K562 (cell line): ENCODE measurements around the gene MPV17L. TPM values are rescaled to one million over a fixed set of nuclear protein-coding genes. Genes with fewer than 3 reads are reported as not detected.

ENCODE experiments used
- ATAC-seq: fragments of 200-7000 bp; cut with Tn5 transposase; 3 replicates; pipeline ENCODE4 v1.9.1; 2020; ENCODE audit warnings: moderate library complexity
- BruUV-seq: library from RNA; stranded (reverse); fragments of 400-500 nt; replicated peaks from 2 replicates; lab custom pipeline; 2021; lab: Mats Ljungman, UMichigan
- CTCF ChIA-PET: fragments of 300-600 bp; formaldehyde crosslinking; extraction: SDS; loops from one replicate; lab custom pipeline; 2021; ENCODE audit warnings: low intra/inter-chr PET ratio; lab: Yijun Ruan, JAX
- POLR2A ChIA-PET: fragments of 300-600, 350-650 bp; sonication (Branson Sonifier 250); formaldehyde crosslinking; extraction: SDS; loops from one replicate; lab custom pipeline; 2021; ENCODE audit warnings: antibody characterized with exemption, inconsistent platforms; lab: Yijun Ruan, JAX
- DNase-seq, 4 experiments: peaks; one replicate each; pipeline versions ENCODE4 v3.0.0 to v3.0.0-alpha.2; 2011 to 2018; ENCODE audit warnings: low spot score in 3 of 4, mixed read lengths in 3 of 4; ENCODE audit errors: extremely low read depth in 1 of 4
- FAIRE-seq: peaks from 2 replicates; lab custom pipeline; 2011; peaks lifted over from hg19 to GRCh38; lab: Jason Lieb, UNC
- H2AFZ ChIP-seq: 2 replicates; pipeline ENCODE4 v1.6.0; 2011; ENCODE audit warnings: low read depth, low read length, control low read depth, inconsistent platforms
- H3K27ac ChIP-seq: fragments of 200-600 bp; 3 replicates; pipeline ENCODE4 v1.8.0; 2011; ENCODE audit warnings: low read depth, mild to moderate bottlenecking, control low read depth, inconsistent platforms, low read length, moderate library complexity, mixed read lengths; ENCODE audit errors: extremely low read depth
- H3K27me3 ChIP-seq, 2 experiments: fragments of 300-600 bp in 1 of 2; 2 replicates in 1 of 2; 3 replicates in 1 of 2; pipeline versions ENCODE4 v1.6.0 to v1.8.0; 2011; ENCODE audit warnings: inconsistent platforms in 2 of 2, low read length in 2 of 2, mild to moderate bottlenecking in 1 of 2, mixed read lengths in 1 of 2, moderate library complexity in 1 of 2; ENCODE audit not compliant: control insufficient read depth in 2 of 2, insufficient read depth in 2 of 2
- H3K36me3 ChIP-seq: fragments of 300-600 bp; 3 replicates; pipeline ENCODE4 v1.8.0; 2011; ENCODE audit warnings: mild to moderate bottlenecking, low read length, inconsistent platforms; ENCODE audit not compliant: control insufficient read depth, insufficient read depth
- H3K4me1 ChIP-seq, 2 experiments: fragments of 200-600 bp in 1 of 2; replicated peaks in 1 of 2; 2 replicates in 1 of 2; 3 replicates in 1 of 2; pipeline versions ENCODE4 v1.5.1 to v1.8.0; 2011; ENCODE audit warnings: inconsistent platforms in 2 of 2, low read length in 2 of 2, mild to moderate bottlenecking in 1 of 2, mixed read lengths in 1 of 2, moderate library complexity in 1 of 2; ENCODE audit not compliant: control insufficient read depth in 2 of 2, insufficient read depth in 2 of 2
- H3K4me2 ChIP-seq: 2 replicates; pipeline ENCODE4 v1.6.1; 2011; ENCODE audit warnings: low read length, control low read depth, inconsistent platforms, mixed read lengths; ENCODE audit not compliant: insufficient read depth
- H3K4me3 ChIP-seq: fragments of 200-600 bp; sonication (generic), shearing (Covaris generic); 2 replicates; pipeline ENCODE4 v1.5.1; 2016; ENCODE audit warnings: control low read depth, inconsistent platforms
- H3K79me2 ChIP-seq: fragments of 200-600 bp; 3 replicates; pipeline ENCODE4 v1.8.0; 2011; ENCODE audit warnings: low read length, inconsistent platforms; ENCODE audit not compliant: control insufficient read depth, insufficient read depth
- H3K9ac ChIP-seq, 2 experiments: 2 replicates each; pipeline versions ENCODE4 v1.6.0 to v1.6.1; 2011; ENCODE audit warnings: low read depth in 2 of 2, low read length in 2 of 2, control low read depth in 1 of 2, inconsistent platforms in 1 of 2, mild to moderate bottlenecking in 1 of 2, mixed read lengths in 1 of 2; ENCODE audit not compliant: insufficient read depth in 1 of 2
- H3K9me1 ChIP-seq: one replicate; pipeline ENCODE4 v1.6.0; 2011; ENCODE audit warnings: inconsistent platforms, mild to moderate bottlenecking, low read length, moderate library complexity; ENCODE audit not compliant: control insufficient read depth, insufficient read depth
- H3K9me3 ChIP-seq: replicated peaks from 2 replicates; pipeline ENCODE4 v1.5.1; 2011; ENCODE audit warnings: low read depth, low read length, inconsistent platforms; ENCODE audit not compliant: control insufficient read depth, insufficient read depth
- H4K20me1 ChIP-seq: replicated peaks from 2 replicates; pipeline ENCODE4 v1.6.1; 2011; ENCODE audit warnings: low read length, inconsistent platforms, mixed read lengths; ENCODE audit not compliant: control insufficient read depth, insufficient read depth
- CBFA2T2 ChIP-seq: fragments of 450-650 bp; conservative IDR thresholded peaks from 2 replicates; pipeline ENCODE4 v1.6.1; 2017; ENCODE audit warnings: mild to moderate bottlenecking
- FOXA3 ChIP-seq, 2 experiments: fragments of 450-650 bp in 1 of 2; sonication (generic) in 1 of 2; formaldehyde crosslinking; IDR thresholded peaks in 1 of 2; conservative IDR thresholded peaks in 1 of 2; 2 replicates each; pipeline versions ENCODE4 v1.4.0 to v1.8.0; 2020 to 2022; ENCODE audit warnings: mild to moderate bottlenecking in 2 of 2, missing genetic modification reagents in 1 of 2
- GTF2A2 ChIP-seq: IDR thresholded peaks from 2 replicates; pipeline ENCODE4 v1.6.1; 2016; ENCODE audit warnings: mild to moderate bottlenecking, missing genetic modification characterization, missing compliant biosample characterization
- HMG20B ChIP-seq: fragments of 250-450 bp; sonication (Bioruptor Pico); IDR thresholded peaks from 2 replicates; pipeline ENCODE4 v1.5.0; 2021; ENCODE audit warnings: mild to moderate bottlenecking
- NR2C1 ChIP-seq, 2 experiments: fragments of 450-650 bp; IDR thresholded peaks; 2 replicates each; pipeline ENCODE4 v1.6.1; 2017; ENCODE audit warnings: mild to moderate bottlenecking in 2 of 2, antibody characterized with exemption in 1 of 2, inconsistent platforms in 1 of 2, missing compliant biosample characterization in 1 of 2, missing genetic modification characterization in 1 of 2
- PHF21A ChIP-seq: fragments of 450-650 bp; IDR thresholded peaks from 2 replicates; pipeline ENCODE4 v1.6.1; 2017; ENCODE audit warnings: low read depth, borderline replicate concordance
- POU5F1 ChIP-seq: fragments of 150-350 bp; IDR thresholded peaks from 2 replicates; pipeline ENCODE4 v1.6.1; 2014; ENCODE audit warnings: borderline replicate concordance, low read length, low read depth, mild to moderate bottlenecking; ENCODE audit not compliant: partially characterized antibody
- SRSF9 ChIP-seq: fragments of 200-400 bp; formaldehyde crosslinking; IDR thresholded peaks from 2 replicates; pipeline ENCODE4 v1.6.1; 2017; ENCODE audit warnings: low read depth, low read length, borderline replicate concordance
- ZFP30 ChIP-seq: fragments of 250-450 bp; sonication (Bioruptor Pico); IDR thresholded peaks from 2 replicates; pipeline ENCODE4 v1.8.0; 2022; ENCODE audit warnings: moderate library complexity, mild to moderate bottlenecking, inconsistent platforms, borderline replicate concordance
- ZKSCAN8 ChIP-seq: fragments of 200-800 bp; sonication (Bioruptor generic); IDR thresholded peaks from 2 replicates; pipeline ENCODE4 v1.6.1; 2016; ENCODE audit warnings: missing genetic modification characterization, missing compliant biosample characterization
- WGBS: fragments of 100-300 bp; shearing (Covaris generic); methylation state at CpG from one replicate; pipeline ENCODE4 v1.1.6; 2016; ENCODE audit warnings: low coverage, mixed read lengths; ENCODE audit not compliant: insufficient coverage; ENCODE audit errors: missing lambda C conversion rate; 5-methylcytosine and 5-hydroxymethylcytosine counted together
- in situ Hi-C: fragments of 300-500 bp; cut with MboI; formaldehyde crosslinking; loops from 4 replicates; pipeline ENCODE4 v1.15.0; 2018; ENCODE audit warnings: inconsistent platforms, mixed read lengths
- intact Hi-C: fragments of 100-400 bp; cut with micrococcal nuclease; formaldehyde crosslinking; loops from 2 replicates; pipeline ENCODE4 v1.14.2; 2022
- polyA plus RNA-seq, 8 experiments: library from polyadenylated mRNA; depleted of rRNA in 4 of 8; stranded (reverse) in 5 of 8; unstranded in 3 of 8; fragments of >200 nt; fragmentation: Nextera tagmentation in 2 of 8; fragmentation: Illumina TruSeq in 1 of 8; extraction: Ambion mirVana in 2 of 8; extraction: Trizol in 1 of 8; gene quantifications; 2 replicates each; pipeline versions ENCODE4 v1.2.1 to v1.2.3, GENCODE V29; 2011 to 2014; ENCODE audit warnings: inconsistent platforms in 1 of 8, missing spikeins in 1 of 8
- total RNA-seq, 7 experiments: library from RNA; depleted of rRNA in 6 of 7; stranded (reverse); fragments of >200 nt in 6 of 7; fragmentation: Illumina TruSeq in 2 of 7; extraction: Trizol in 2 of 7; gene quantifications; 2 replicates each; pipeline versions ENCODE4 v1.2.1 to v1.2.3, GENCODE V29; 2011 to 2021; ENCODE audit warnings: low replicate concordance in 1 of 7

The MPV17L gene
- total and polyA plus RNA-seq, 9 of the 15 experiments (the other 6 are each of a cell fraction or from before 2014, with no cell fraction given): not detected

DNA sequence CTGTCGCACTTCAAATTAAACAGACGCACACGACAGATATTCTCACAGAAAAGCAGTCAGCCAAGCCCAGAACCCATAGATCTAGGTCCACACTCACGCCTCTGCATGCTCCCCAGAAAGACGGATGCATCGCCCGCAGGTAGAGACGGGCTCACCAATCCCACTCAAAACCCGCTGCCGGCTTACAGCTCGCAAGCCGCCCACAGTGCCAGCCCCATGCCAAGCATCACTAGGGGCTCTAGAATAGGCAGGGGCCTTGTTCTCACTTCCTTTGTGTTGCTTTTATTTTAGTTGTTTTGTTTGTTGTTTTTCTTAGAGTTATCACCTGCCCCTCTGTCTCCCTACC is 38.5 kb downstream of the MPV17L start:
- Histone ChIP-seq H3K4me2 (no peak overlapping the region), H4K20me1 (no peaks in the 10 kb centered on the region), H3K79me2 (no peaks in the 10 kb centered on the region), H3K27ac (no peak overlapping the region), H3K4me1 (peaks cover 0 to 13% of the 10 kb centered on the region in 2 experiments; a peak in 2 of 5 replicates), H3K9me3 (no peaks in the 10 kb centered on the region), H2AFZ (no peak overlapping the region), H3K27me3 (peaks cover 8 to 23% of the 10 kb centered on the region in 2 experiments; a peak in 3 of 5 replicates), H3K9me1 (no peaks in the 10 kb centered on the region), H3K36me3 (no peaks in the 10 kb centered on the region), H3K9ac (no peak overlapping the region), H3K4me3 (no peak overlapping the region)
- DNase-seq: no peak
- no peak for ATAC-seq
- BruUV-seq: no TSS peak
- in situ Hi-C loops (no loop called here), intact Hi-C loops (no loop called here)
- CTCF ChIA-PET: no interaction called here
- FAIRE-seq: no peak
- TF ChIP-seq SRSF9: no peak
- TF ChIP-seq NR2C1 (IDR thresholded peaks at IDR 0.05): no peak
- no peak for TF ChIP-seq NR2C1 (tag; IDR thresholded peaks at IDR 0.05)
- no peak for TF ChIP-seq HMG20B (CRISPR knock-in tag)
- no peak for TF ChIP-seq ZFP30
- TF ChIP-seq CBFA2T2: no peak
- no peak for TF ChIP-seq POU5F1
- TF ChIP-seq ZKSCAN8 (CRISPR knock-in tag): no peak
- no peak for TF ChIP-seq GTF2A2
- no peak for TF ChIP-seq PHF21A
- no peak for TF ChIP-seq FOXA3 (CRISPR knock-in tag; conservative IDR thresholded peaks at IDR 0.05 in 1 of 2, IDR thresholded peaks at IDR 0.05 in 1 of 2)
- POLR2A ChIA-PET: interaction anchor here (0.5 kb wide), 1 partner anchor 51 kb away, joined by 3 read pairs; no protein-coding TSS in a partner anchor
- 35% methylated on average over 12 of the region's 12 CpGs for WGBS
